K562 (cell line): Measurements from ENCODE around the gene SND1. TPM values are rescaled to one million over a fixed set of nuclear protein-coding genes. Genes with fewer than 3 reads are reported as not detected.

ENCODE experiments used
- ATAC-seq: fragments of 200-7000 bp; cut with Tn5 transposase; 3 replicates; pipeline ENCODE4 v1.9.1; 2020; ENCODE audit warnings: moderate library complexity
- BruUV-seq: library from RNA; stranded (reverse); fragments of 400-500 nt; replicated peaks from 2 replicates; lab custom pipeline; 2021; lab: Mats Ljungman, UMichigan
- CTCF ChIA-PET: fragments of 300-600 bp; formaldehyde crosslinking; extraction: SDS; loops from one replicate; lab custom pipeline; 2021; ENCODE audit warnings: low intra/inter-chr PET ratio; lab: Yijun Ruan, JAX
- POLR2A ChIA-PET: fragments of 300-600, 350-650 bp; sonication (Branson Sonifier 250); formaldehyde crosslinking; extraction: SDS; loops from one replicate; lab custom pipeline; 2021; ENCODE audit warnings: antibody characterized with exemption, inconsistent platforms; lab: Yijun Ruan, JAX
- DNase-seq, 4 experiments: peaks; one replicate each; pipeline versions ENCODE4 v3.0.0 to v3.0.0-alpha.2; 2011 to 2018; ENCODE audit warnings: low spot score in 3 of 4, mixed read lengths in 3 of 4; ENCODE audit errors: extremely low read depth in 1 of 4
- FAIRE-seq: peaks from 2 replicates; lab custom pipeline; 2011; peaks lifted over from hg19 to GRCh38; lab: Jason Lieb, UNC
- H2AFZ ChIP-seq: 2 replicates; pipeline ENCODE4 v1.6.0; 2011; ENCODE audit warnings: low read depth, low read length, control low read depth, inconsistent platforms
- H3K27ac ChIP-seq: fragments of 200-600 bp; 3 replicates; pipeline ENCODE4 v1.8.0; 2011; ENCODE audit warnings: low read depth, mild to moderate bottlenecking, control low read depth, inconsistent platforms, low read length, moderate library complexity, mixed read lengths; ENCODE audit errors: extremely low read depth
- H3K27me3 ChIP-seq, 2 experiments: fragments of 300-600 bp in 1 of 2; 2 replicates in 1 of 2; 3 replicates in 1 of 2; pipeline versions ENCODE4 v1.6.0 to v1.8.0; 2011; ENCODE audit warnings: inconsistent platforms in 2 of 2, low read length in 2 of 2, mild to moderate bottlenecking in 1 of 2, mixed read lengths in 1 of 2, moderate library complexity in 1 of 2; ENCODE audit not compliant: control insufficient read depth in 2 of 2, insufficient read depth in 2 of 2
- H3K36me3 ChIP-seq: fragments of 300-600 bp; 3 replicates; pipeline ENCODE4 v1.8.0; 2011; ENCODE audit warnings: mild to moderate bottlenecking, low read length, inconsistent platforms; ENCODE audit not compliant: control insufficient read depth, insufficient read depth
- H3K4me1 ChIP-seq, 2 experiments: fragments of 200-600 bp in 1 of 2; replicated peaks in 1 of 2; 2 replicates in 1 of 2; 3 replicates in 1 of 2; pipeline versions ENCODE4 v1.5.1 to v1.8.0; 2011; ENCODE audit warnings: inconsistent platforms in 2 of 2, low read length in 2 of 2, mild to moderate bottlenecking in 1 of 2, mixed read lengths in 1 of 2, moderate library complexity in 1 of 2; ENCODE audit not compliant: control insufficient read depth in 2 of 2, insufficient read depth in 2 of 2
- H3K4me2 ChIP-seq: 2 replicates; pipeline ENCODE4 v1.6.1; 2011; ENCODE audit warnings: low read length, control low read depth, inconsistent platforms, mixed read lengths; ENCODE audit not compliant: insufficient read depth
- H3K4me3 ChIP-seq: fragments of 200-600 bp; sonication (generic), shearing (Covaris generic); 2 replicates; pipeline ENCODE4 v1.5.1; 2016; ENCODE audit warnings: control low read depth, inconsistent platforms
- H3K79me2 ChIP-seq: fragments of 200-600 bp; 3 replicates; pipeline ENCODE4 v1.8.0; 2011; ENCODE audit warnings: low read length, inconsistent platforms; ENCODE audit not compliant: control insufficient read depth, insufficient read depth
- H3K9ac ChIP-seq, 2 experiments: 2 replicates each; pipeline versions ENCODE4 v1.6.0 to v1.6.1; 2011; ENCODE audit warnings: low read depth in 2 of 2, low read length in 2 of 2, control low read depth in 1 of 2, inconsistent platforms in 1 of 2, mild to moderate bottlenecking in 1 of 2, mixed read lengths in 1 of 2; ENCODE audit not compliant: insufficient read depth in 1 of 2
- H3K9me1 ChIP-seq: one replicate; pipeline ENCODE4 v1.6.0; 2011; ENCODE audit warnings: inconsistent platforms, mild to moderate bottlenecking, low read length, moderate library complexity; ENCODE audit not compliant: control insufficient read depth, insufficient read depth
- H3K9me3 ChIP-seq: replicated peaks from 2 replicates; pipeline ENCODE4 v1.5.1; 2011; ENCODE audit warnings: low read depth, low read length, inconsistent platforms; ENCODE audit not compliant: control insufficient read depth, insufficient read depth
- H4K20me1 ChIP-seq: replicated peaks from 2 replicates; pipeline ENCODE4 v1.6.1; 2011; ENCODE audit warnings: low read length, inconsistent platforms, mixed read lengths; ENCODE audit not compliant: control insufficient read depth, insufficient read depth
- CBX1 ChIP-seq: sonication (generic); IDR thresholded peaks from 2 replicates; pipeline ENCODE4 v1.6.1; 2016; ENCODE audit warnings: antibody characterized with exemption, low read depth, mild to moderate bottlenecking
- ELF4 ChIP-seq: fragments of 450-650 bp; formaldehyde crosslinking; IDR thresholded peaks from 2 replicates; pipeline ENCODE4 v1.4.0; 2022; ENCODE audit warnings: missing genetic modification characterization
- ETV6 ChIP-seq, 3 experiments: fragments of 150-350 bp in 1 of 3; sonication (generic) in 1 of 3; formaldehyde crosslinking in 1 of 3; IDR thresholded peaks; 2 replicates each; pipeline versions ENCODE4 v1.6.1 to v1.8.0; 2014 to 2022; ENCODE audit warnings: borderline replicate concordance in 2 of 3, low read depth in 2 of 3, antibody characterized with exemption in 1 of 3, low read length in 1 of 3, mild to moderate bottlenecking in 1 of 3, missing genetic modification reagents in 1 of 3
- NRF1 ChIP-seq, 2 experiments: fragments of 450-650 bp; IDR thresholded peaks in 1 of 2; conservative IDR thresholded peaks in 1 of 2; 2 replicates each; pipeline ENCODE4 v1.6.1; 2014; ENCODE audit warnings: mild to moderate bottlenecking in 2 of 2
- RBM14 ChIP-seq: fragments of 200-400 bp; formaldehyde crosslinking; IDR thresholded peaks from 2 replicates; pipeline ENCODE4 v1.6.1; 2018; ENCODE audit warnings: low read depth, mild to moderate bottlenecking, low read length, moderate library complexity, borderline replicate concordance; ENCODE audit not compliant: insufficient read depth
- SRSF3 ChIP-seq: fragments of 200-400 bp; formaldehyde crosslinking; IDR thresholded peaks from 2 replicates; pipeline ENCODE4 v1.6.1; 2016; ENCODE audit warnings: mild to moderate bottlenecking, low read length, moderate library complexity; ENCODE audit not compliant: insufficient read depth
- TCF15 ChIP-seq: fragments of 250-450 bp; sonication (Bioruptor Pico); IDR thresholded peaks from 2 replicates; pipeline ENCODE4 v1.8.0; 2022; ENCODE audit warnings: moderate library complexity, mild to moderate bottlenecking, inconsistent platforms
- TEAD2 ChIP-seq: fragments of 450-650 bp; IDR thresholded peaks from 2 replicates; pipeline ENCODE4 v1.6.1; 2016; ENCODE audit warnings: missing genetic modification characterization, control low read depth, missing compliant biosample characterization
- UBTF ChIP-seq, 2 experiments: IDR thresholded peaks; 2 replicates each; pipeline ENCODE4 v1.6.1; 2012; ENCODE audit warnings: improper control_type of control experiment in 2 of 2, low read depth in 2 of 2, low read length in 2 of 2, borderline replicate concordance in 1 of 2
- ZFP91 ChIP-seq: sonication (generic); formaldehyde crosslinking; IDR thresholded peaks from 2 replicates; pipeline ENCODE4 v1.8.0; 2022; ENCODE audit warnings: mild to moderate bottlenecking, missing genetic modification reagents
- ZFPM2 ChIP-seq: fragments of 250-450 bp; sonication (Bioruptor Pico); IDR thresholded peaks from 2 replicates; pipeline ENCODE4 v1.5.1; 2022; ENCODE audit warnings: mild to moderate bottlenecking
- WGBS: fragments of 100-300 bp; shearing (Covaris generic); methylation state at CpG from one replicate; pipeline ENCODE4 v1.1.6; 2016; ENCODE audit warnings: low coverage, mixed read lengths; ENCODE audit not compliant: insufficient coverage; ENCODE audit errors: missing lambda C conversion rate; 5-methylcytosine and 5-hydroxymethylcytosine counted together
- in situ Hi-C: fragments of 300-500 bp; cut with MboI; formaldehyde crosslinking; loops from 4 replicates; pipeline ENCODE4 v1.15.0; 2018; ENCODE audit warnings: inconsistent platforms, mixed read lengths
- intact Hi-C: fragments of 100-400 bp; cut with micrococcal nuclease; formaldehyde crosslinking; loops from 2 replicates; pipeline ENCODE4 v1.14.2; 2022
- polyA plus RNA-seq, 8 experiments: library from polyadenylated mRNA; depleted of rRNA in 4 of 8; stranded (reverse) in 5 of 8; unstranded in 3 of 8; fragments of >200 nt; fragmentation: Nextera tagmentation in 2 of 8; fragmentation: Illumina TruSeq in 1 of 8; extraction: Ambion mirVana in 2 of 8; extraction: Trizol in 1 of 8; gene quantifications; 2 replicates each; pipeline versions ENCODE4 v1.2.1 to v1.2.3, GENCODE V29; 2011 to 2014; ENCODE audit warnings: inconsistent platforms in 1 of 8, missing spikeins in 1 of 8
- total RNA-seq, 7 experiments: library from RNA; depleted of rRNA in 6 of 7; stranded (reverse); fragments of >200 nt in 6 of 7; fragmentation: Illumina TruSeq in 2 of 7; extraction: Trizol in 2 of 7; gene quantifications; 2 replicates each; pipeline versions ENCODE4 v1.2.1 to v1.2.3, GENCODE V29; 2011 to 2021; ENCODE audit warnings: low replicate concordance in 1 of 7

SND1 gene
- total and polyA plus RNA-seq, 9 of the 15 experiments (the other 6 are each of a cell fraction or from before 2014, with no cell fraction given): 46.5 to 307 (median 191) TPM

DNA sequence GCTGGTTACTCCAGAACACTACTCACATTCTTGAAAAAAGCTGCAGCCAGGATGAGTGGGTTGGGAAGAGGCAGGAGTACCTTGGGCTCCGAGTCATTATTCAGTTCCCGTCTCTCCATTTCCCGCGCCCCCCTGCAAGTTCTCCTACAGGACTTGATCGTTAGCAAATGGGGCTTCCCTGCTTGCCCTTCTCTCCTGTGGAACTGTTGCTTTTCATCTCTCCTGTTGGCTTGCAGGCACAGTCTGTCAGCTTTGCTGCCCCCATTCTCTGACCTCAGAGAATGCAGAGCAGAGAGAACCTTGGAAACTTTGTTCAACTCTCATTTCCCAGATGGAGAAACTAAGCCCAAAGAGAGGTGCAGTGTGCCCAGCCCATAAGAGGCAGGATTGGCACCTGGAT is 414.9 kb downstream of the SND1 start (continued):
- TF ChIP-seq TCF15 (no peak), RBM14 (no peak), CBX1 (no peak), TEAD2 (tag) (no peak), UBTF (IDR thresholded peaks at IDR 0.05; ENCODE audit: borderline replicate concordance in 1 of 2, low read depth in 2 of 2, low read length in 2 of 2) (no peak)

GRCh38 chr7:128067983-128068382 is 416.0 kb downstream of the SND1 start:
- Histone ChIP-seq H3K27me3 (no peaks in the 10 kb centered on the region), H3K4me2 (no peak overlapping the region), H3K4me3 (no peak overlapping the region), H3K9me3 (no peaks in the 10 kb centered on the region), H3K79me2 (no peaks in the 10 kb centered on the region), H3K9ac (no peak overlapping the region), H3K9me1 (no peaks in the 10 kb centered on the region), H3K36me3 (peaks cover 41% of the 10 kb centered on the region), H3K27ac (no peak overlapping the region), H4K20me1 (peaks cover 10% of the 10 kb centered on the region), H2AFZ (no peak overlapping the region), H3K4me1 (no peaks in the 10 kb centered on the region)
- FAIRE-seq (no peak), ATAC-seq (no peak), DNase-seq (no peak)
- no TSS peak for BruUV-seq
- POLR2A ChIA-PET: interaction anchor here (1.0 to 1.4 kb wide), 3 partner anchors 9 to 23 kb away, joined by 3 to 5 read pairs (median 4); no protein-coding TSS in a partner anchor
- intact Hi-C loops (no loop called here), in situ Hi-C loops (no loop called here)
- CTCF ChIA-PET: no interaction called here
- 76% methylated on average over 5 of the region's 5 CpGs for WGBS
- no peak for TF ChIP-seq NRF1 (conservative IDR thresholded peaks at IDR 0.05 in 1 of 2, IDR thresholded peaks at IDR 0.05 in 1 of 2)
- TF ChIP-seq ZFPM2 (CRISPR knock-in tag): no peak
- TF ChIP-seq ELF4 (CRISPR knock-in tag): no peak
- no peak for TF ChIP-seq ZFP91 (CRISPR knock-in tag)
- TF ChIP-seq SRSF3: no peak
- no peak for TF ChIP-seq ETV6 (IDR thresholded peaks at IDR 0.05; ENCODE audit: borderline replicate concordance in 1 of 2, low read depth in 2 of 2, low read length in 1 of 2)
- TF ChIP-seq ETV6 (CRISPR knock-in tag; IDR thresholded peaks at IDR 0.05; ENCODE audit: borderline replicate concordance): no peak
